ENCODE results near the gene ICE1.
A peak's percentile ranks its signal among the peaks of the same experiment; 100 is the strongest.
"Not testable (repeated sequence)": the region's sequence is repeated elsewhere in the genome, so short reads cannot be mapped to it uniquely, and the experiment has no call there.

Gene ICE1

GRCh38 chr5:5492934-5493271, 70.4 kb downstream of the ICE1 start:
- DNase-seq: not testable (repeated sequence)

GRCh38 chr5:5494489-5495402, 72.3 kb downstream of the ICE1 start:
- peak; percentile 50 for DNase-seq

GRCh38 chr5:5497152-5497788, 74.8 kb downstream of the ICE1 start:
- peak; percentile 55 for DNase-seq

- no peak for DNase-seq
These were observed 77.0 kb downstream of the ICE1 start for GRCh38 chr5:5499442-5499841.

- no peak for DNase-seq
These were observed 81.8 kb downstream of the ICE1 start for GRCh38 chr5:5504325-5504724.

- DNase-seq: no peak
These were observed 83.3 kb downstream of the ICE1 start for GRCh38 chr5:5505815-5506214.

GRCh38 chr5:5508391-5508790, 85.9 kb downstream of the ICE1 start:
- DNase-seq: no peak

- DNase-seq: no peak
These were observed 89.5 kb downstream of the ICE1 start for GRCh38 chr5:5511904-5512416.

GRCh38 chr5:5512543-5512942, 90.1 kb downstream of the ICE1 start:
- no peak for DNase-seq

- not testable (repeated sequence) for DNase-seq
These were observed 98.1 kb downstream of the ICE1 start for GRCh38 chr5:5520622-5521021.

GRCh38 chr5:5521029-5521428, 98.6 kb downstream of the ICE1 start:
- no peak for DNase-seq

- DNase-seq: no peak
These were observed 99.0 kb downstream of the ICE1 start for GRCh38 chr5:5521478-5521877.

- no peak for DNase-seq
These were observed 99.9 kb downstream of the ICE1 start for GRCh38 chr5:5522336-5522735.

GRCh38 chr5:5523066-5523505, 100.6 kb downstream of the ICE1 start:
- DNase-seq: peak; percentile 3

GRCh38 chr5:5524327-5524726, 101.8 kb downstream of the ICE1 start:
- DNase-seq: no peak

- no peak for DNase-seq
These were observed 108.9 kb downstream of the ICE1 start for GRCh38 chr5:5531371-5531770.

GRCh38 chr5:5532306-5533076, 110.0 kb downstream of the ICE1 start:
- DNase-seq: no peak

- no peak for DNase-seq
These were observed 111.5 kb downstream of the ICE1 start for GRCh38 chr5:5533927-5534326.

GRCh38 chr5:5534333-5534732, 111.9 kb downstream of the ICE1 start:
- DNase-seq: no peak

GRCh38 chr5:5536871-5537270, 114.4 kb downstream of the ICE1 start:
- no peak for DNase-seq

- DNase-seq: no peak
These were observed 114.9 kb downstream of the ICE1 start for GRCh38 chr5:5537426-5537825.

GRCh38 chr5:5539590-5539989, 117.1 kb downstream of the ICE1 start:
- DNase-seq: no peak
